Measurements from ENCODE around the gene PGM5. TPM values are rescaled to one million over a fixed set of nuclear protein-coding genes. Genes with fewer than 3 reads are reported as not detected.
"Not testable (repeated sequence)": the region's sequence is repeated elsewhere in the genome, so short reads cannot be mapped to it uniquely, and the experiment has no call there.

Gene PGM5
- total RNA-seq, 1 donor from 2014 or later: 9.8 TPM

- H3K36me3 Mint-ChIP-seq: not testable (repeated sequence)
- peaks cover 33% of the 10 kb centered on the region for H3K27me3 Mint-ChIP-seq (ENCODE audit: low read depth)
Measured at GRCh38 chr9:68342265-68343025, 14.0 kb upstream of the PGM5 start.

GRCh38 chr9:68343242-68343641 lies 13.2 kb upstream of the PGM5 start:
- not testable (repeated sequence) for H3K27ac Mint-ChIP-seq; H3K4me1 Mint-ChIP-seq; H3K4me3 Mint-ChIP-seq; H3K36me3 Mint-ChIP-seq; H3K9me3 Mint-ChIP-seq; DNase-seq (ENCODE audit: low spot score in 2 of 2, unreplicated experiment in 2 of 2)
- peaks cover 34% of the 10 kb centered on the region for H3K27me3 Mint-ChIP-seq (ENCODE audit: low read depth)

More at GRCh38 chr9:68342265-68343025, 14.0 kb upstream of the PGM5 start:
- H3K4me1 Mint-ChIP-seq; H3K4me3 Mint-ChIP-seq; DNase-seq (ENCODE audit: low spot score in 2 of 2, unreplicated experiment in 2 of 2); H3K27ac Mint-ChIP-seq; H3K9me3 Mint-ChIP-seq: not testable (repeated sequence)

GRCh38 chr9:68343992-68344391 lies 12.4 kb upstream of the PGM5 start:
- not testable (repeated sequence) for H3K27ac Mint-ChIP-seq; H3K9me3 Mint-ChIP-seq; H3K36me3 Mint-ChIP-seq; H3K4me3 Mint-ChIP-seq; H3K4me1 Mint-ChIP-seq; DNase-seq (ENCODE audit: low spot score in 2 of 2, unreplicated experiment in 2 of 2)
- peaks cover 40% of the 10 kb centered on the region for H3K27me3 Mint-ChIP-seq (ENCODE audit: low read depth)

- not testable (repeated sequence) for H3K27ac Mint-ChIP-seq; H3K4me3 Mint-ChIP-seq; H3K9me3 Mint-ChIP-seq; DNase-seq (ENCODE audit: low spot score in 2 of 2, unreplicated experiment in 2 of 2); H3K4me1 Mint-ChIP-seq; H3K36me3 Mint-ChIP-seq
- H3K27me3 Mint-ChIP-seq (ENCODE audit: low read depth): peaks cover 55% of the 10 kb centered on the region
Measured at GRCh38 chr9:68351689-68352088, 4.7 kb upstream of the PGM5 start.

GRCh38 chr9:68355993-68356379 lies 425 bp upstream of the PGM5 start:
- not testable (repeated sequence) for H3K36me3 Mint-ChIP-seq; H3K27ac Mint-ChIP-seq; H3K4me1 Mint-ChIP-seq; H3K9me3 Mint-ChIP-seq; DNase-seq (ENCODE audit: low spot score in 2 of 2, unreplicated experiment in 2 of 2)
- peak overlapping the region; percentile 73 for H3K4me3 Mint-ChIP-seq
- peaks cover 67% of the 10 kb centered on the region for H3K27me3 Mint-ChIP-seq (ENCODE audit: low read depth)

GRCh38 chr9:68357119-68357714 lies 806 bp downstream of the PGM5 start:
- H3K36me3 Mint-ChIP-seq; H3K9me3 Mint-ChIP-seq; H3K27ac Mint-ChIP-seq; DNase-seq (ENCODE audit: low spot score in 2 of 2, unreplicated experiment in 2 of 2); H3K4me1 Mint-ChIP-seq: not testable (repeated sequence)
- H3K4me3 Mint-ChIP-seq: peak overlapping the region; percentile 61
- peaks cover 63% of the 10 kb centered on the region for H3K27me3 Mint-ChIP-seq (ENCODE audit: low read depth)

GRCh38 chr9:68366933-68367547 lies 10.6 kb downstream of the PGM5 start:
- Mint-ChIP-seq H3K27me3 (ENCODE audit: low read depth) (peaks cover 30% of the 10 kb centered on the region), H3K27ac (peak overlapping the region; percentile 17)
- not testable (repeated sequence) for H3K4me3 Mint-ChIP-seq; DNase-seq (ENCODE audit: low spot score in 2 of 2, unreplicated experiment in 2 of 2); H3K36me3 Mint-ChIP-seq; H3K9me3 Mint-ChIP-seq; H3K4me1 Mint-ChIP-seq

- not testable (repeated sequence) for DNase-seq (ENCODE audit: low spot score in 2 of 2, unreplicated experiment in 2 of 2)
Measured at GRCh38 chr9:68375789-68376188, 19.4 kb downstream of the PGM5 start.

GRCh38 chr9:68377723-68378122 lies 21.3 kb downstream of the PGM5 start:
- DNase-seq (ENCODE audit: low spot score in 2 of 2, unreplicated experiment in 2 of 2); H3K4me1 Mint-ChIP-seq; H3K36me3 Mint-ChIP-seq; H3K27me3 Mint-ChIP-seq (ENCODE audit: low read depth); H3K4me3 Mint-ChIP-seq; H3K27ac Mint-ChIP-seq: not testable (repeated sequence)
- H3K9me3 Mint-ChIP-seq: peaks cover 11% of the 10 kb centered on the region

More at GRCh38 chr9:68375789-68376188, 19.4 kb downstream of the PGM5 start:
- not testable (repeated sequence) for H3K4me3 Mint-ChIP-seq; H3K27ac Mint-ChIP-seq; H3K36me3 Mint-ChIP-seq; H3K4me1 Mint-ChIP-seq; H3K27me3 Mint-ChIP-seq (ENCODE audit: low read depth)
- H3K9me3 Mint-ChIP-seq: peaks cover 15% of the 10 kb centered on the region

- peaks cover 11% of the 10 kb centered on the region for H3K9me3 Mint-ChIP-seq
- not testable (repeated sequence) for H3K27me3 Mint-ChIP-seq (ENCODE audit: low read depth); H3K36me3 Mint-ChIP-seq; DNase-seq (ENCODE audit: low spot score in 2 of 2, unreplicated experiment in 2 of 2); H3K4me1 Mint-ChIP-seq; H3K27ac Mint-ChIP-seq; H3K4me3 Mint-ChIP-seq
Measured at GRCh38 chr9:68383894-68384293, 27.5 kb downstream of the PGM5 start.

- not testable (repeated sequence) for H3K27ac Mint-ChIP-seq; H3K36me3 Mint-ChIP-seq; H3K4me3 Mint-ChIP-seq; DNase-seq (ENCODE audit: low spot score in 2 of 2, unreplicated experiment in 2 of 2); H3K9me3 Mint-ChIP-seq; H3K4me1 Mint-ChIP-seq; H3K27me3 Mint-ChIP-seq (ENCODE audit: low read depth)
Measured at GRCh38 chr9:68389558-68389957, 33.1 kb downstream of the PGM5 start.

GRCh38 chr9:68390737-68391136 lies 34.3 kb downstream of the PGM5 start:
- H3K4me3 Mint-ChIP-seq; H3K9me3 Mint-ChIP-seq; H3K36me3 Mint-ChIP-seq; DNase-seq (ENCODE audit: low spot score in 2 of 2, unreplicated experiment in 2 of 2); H3K27me3 Mint-ChIP-seq (ENCODE audit: low read depth); H3K27ac Mint-ChIP-seq; H3K4me1 Mint-ChIP-seq: not testable (repeated sequence)

- not testable (repeated sequence) for H3K9me3 Mint-ChIP-seq; H3K4me1 Mint-ChIP-seq; DNase-seq (ENCODE audit: low spot score in 2 of 2, unreplicated experiment in 2 of 2); H3K4me3 Mint-ChIP-seq; H3K27ac Mint-ChIP-seq; H3K27me3 Mint-ChIP-seq (ENCODE audit: low read depth); H3K36me3 Mint-ChIP-seq
Measured at GRCh38 chr9:68396411-68397094, 40.1 kb downstream of the PGM5 start.

GRCh38 chr9:68397095-68397423 lies 40.6 kb downstream of the PGM5 start:
- H3K9me3 Mint-ChIP-seq; H3K27me3 Mint-ChIP-seq (ENCODE audit: low read depth); DNase-seq (ENCODE audit: low spot score in 2 of 2, unreplicated experiment in 2 of 2); H3K4me1 Mint-ChIP-seq; H3K4me3 Mint-ChIP-seq; H3K36me3 Mint-ChIP-seq; H3K27ac Mint-ChIP-seq: not testable (repeated sequence)

Data from mesothelial cell of epicardium (in vitro differentiated cells).